NCI-H1105 (cell line): ENCODE measurements around the gene POTEF.
"Not testable (repeated sequence)": the region's sequence is repeated elsewhere in the genome, so short reads cannot be mapped to it uniquely, and the experiment has no call there.

ENCODE experiments used
- DNase-seq: peaks from one replicate; lab custom pipeline; 2025; lab: John Stamatoyannopoulos, UW

Gene POTEF

DNA sequence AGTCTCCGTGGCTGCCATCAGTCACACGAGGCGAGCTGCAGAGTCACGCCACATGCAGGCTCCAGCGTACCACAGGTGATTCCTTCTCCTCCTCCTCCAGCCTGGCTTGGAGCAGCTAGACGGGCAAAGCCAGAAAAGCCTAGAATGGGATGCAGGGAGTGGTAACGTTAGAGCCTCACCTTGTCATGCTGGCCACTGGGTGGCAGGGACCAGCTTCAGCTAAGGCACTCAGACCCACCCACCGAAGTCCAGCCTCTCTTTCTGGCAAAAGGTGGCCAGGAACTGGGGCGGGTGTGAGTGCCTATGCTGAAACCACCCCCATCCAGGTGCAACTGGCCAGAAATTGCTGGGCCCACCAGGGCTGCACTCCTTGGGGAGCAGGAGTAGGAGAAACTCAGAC is 1.3 kb downstream of the POTEF start:
- DNase-seq = not testable (repeated sequence)

DNA sequence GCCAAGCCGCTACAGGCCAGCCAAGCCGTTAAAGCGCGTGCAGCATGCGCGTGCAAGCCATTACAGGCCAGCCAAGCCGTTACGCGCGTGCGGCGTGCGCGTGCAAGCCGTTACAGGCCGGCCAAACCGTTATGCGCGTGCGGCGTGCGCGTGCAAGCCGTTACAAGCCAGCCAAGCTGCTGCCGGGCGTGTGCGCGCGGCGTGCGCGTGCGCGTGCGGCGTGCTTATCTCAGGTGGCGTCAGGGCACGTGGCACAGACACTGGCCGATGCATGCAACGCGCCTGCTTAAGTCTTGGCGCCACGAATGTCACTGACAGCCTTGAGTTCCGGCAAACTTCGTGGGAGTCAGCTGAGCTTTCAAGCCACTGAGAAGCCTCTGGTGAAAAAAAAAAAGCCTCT is 8.1 kb downstream of the POTEF start:
- DNase-seq = not testable (repeated sequence)

DNA sequence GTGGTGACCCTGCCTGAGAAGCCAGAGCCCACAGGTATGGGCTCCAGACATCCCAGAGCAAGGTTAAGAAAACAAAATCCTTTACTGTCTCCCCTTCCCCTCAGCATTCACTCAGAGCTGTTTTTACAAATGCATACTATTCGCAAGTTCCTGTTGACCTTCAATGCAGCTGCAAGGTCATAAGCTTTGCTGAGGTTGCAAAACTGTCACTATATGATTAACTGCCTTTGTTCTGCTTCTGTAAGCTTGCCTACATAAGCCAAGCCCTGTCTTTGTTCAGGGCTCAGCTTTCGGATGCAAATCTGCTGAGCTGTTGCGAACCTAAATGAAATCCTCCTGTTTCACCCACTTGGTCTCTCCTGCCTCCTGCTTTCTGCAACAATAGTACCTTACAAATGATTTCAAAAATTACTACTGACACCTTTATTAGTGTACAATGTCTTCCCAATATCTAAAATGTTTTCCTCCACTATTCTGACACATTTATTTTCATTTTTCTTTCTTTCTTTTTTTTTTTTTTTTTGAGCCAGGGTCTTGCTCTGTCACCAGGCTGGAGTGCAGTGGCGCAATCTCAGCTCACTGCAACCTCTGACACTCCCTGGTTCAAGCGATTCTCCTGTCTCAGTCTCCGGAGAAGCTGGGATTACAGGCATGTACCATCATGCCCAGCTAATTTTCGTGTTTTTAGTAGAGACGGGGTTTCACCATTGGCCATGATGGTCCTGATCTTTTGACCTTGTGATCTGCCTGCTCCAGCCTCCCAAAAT is 26.2 kb downstream of the POTEF start:
- DNase-seq = not testable (repeated sequence)

DNA sequence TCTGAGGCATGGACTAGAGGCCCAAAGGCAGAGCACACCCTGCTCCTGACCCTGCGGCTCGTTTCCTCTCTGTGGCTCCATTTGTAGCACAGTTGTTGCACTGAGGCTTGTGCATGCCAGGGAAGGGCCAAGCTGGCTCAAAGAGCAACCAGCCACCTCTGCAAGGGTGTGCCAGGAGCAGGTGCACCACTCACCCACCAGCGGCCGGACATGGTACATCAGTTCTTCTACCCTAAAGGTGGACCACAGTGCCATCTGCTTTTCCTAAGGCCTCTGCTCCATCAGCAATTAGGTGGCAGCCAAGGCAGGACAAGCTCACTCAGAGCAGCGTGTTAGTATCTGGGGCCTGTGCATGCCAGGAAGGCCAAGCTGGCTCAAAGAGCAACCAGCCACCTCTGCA is 66.4 kb downstream of the POTEF start:
- DNase-seq = not testable (repeated sequence)

DNA sequence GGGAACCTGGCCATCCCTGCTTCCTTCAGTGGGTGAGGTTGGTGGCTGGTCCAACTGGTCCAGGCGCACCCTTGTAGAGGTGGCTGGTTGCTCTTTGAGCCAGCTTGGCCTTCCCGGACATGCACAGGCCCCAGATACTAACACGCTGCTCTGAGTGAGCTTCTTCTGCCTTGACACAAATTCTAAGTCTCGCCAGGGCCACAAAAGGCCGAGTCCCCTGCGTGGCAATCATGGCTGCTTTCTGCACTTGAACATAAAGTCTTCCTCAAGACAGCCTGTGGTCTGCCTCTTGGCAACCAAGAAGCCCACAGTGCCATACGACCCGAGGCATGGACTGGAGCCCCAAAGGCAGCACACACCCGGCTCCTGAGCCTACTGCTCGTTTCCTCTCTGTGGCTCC is 69.0 kb downstream of the POTEF start:
- DNase-seq = not testable (repeated sequence)

DNA sequence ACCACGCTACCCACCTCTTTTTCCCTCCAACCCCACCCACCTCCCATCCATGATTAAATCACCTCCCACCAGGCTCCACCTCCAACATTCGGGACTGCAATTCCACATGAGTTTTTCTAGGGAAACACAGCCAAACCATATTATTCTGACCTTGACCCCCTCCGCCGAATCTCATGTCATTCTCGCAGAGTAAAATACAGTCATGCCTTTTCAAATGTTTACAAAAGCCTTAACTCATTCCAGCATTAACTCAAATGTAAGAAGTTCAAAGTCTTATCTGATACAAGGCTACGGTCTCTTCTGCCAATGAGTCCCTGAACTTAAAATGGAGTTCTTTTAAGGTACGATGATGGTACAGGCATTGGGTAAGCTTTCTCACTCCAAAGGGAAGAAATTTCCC is 72.7 kb downstream of the POTEF start:
- not testable (repeated sequence) for DNase-seq

DNA sequence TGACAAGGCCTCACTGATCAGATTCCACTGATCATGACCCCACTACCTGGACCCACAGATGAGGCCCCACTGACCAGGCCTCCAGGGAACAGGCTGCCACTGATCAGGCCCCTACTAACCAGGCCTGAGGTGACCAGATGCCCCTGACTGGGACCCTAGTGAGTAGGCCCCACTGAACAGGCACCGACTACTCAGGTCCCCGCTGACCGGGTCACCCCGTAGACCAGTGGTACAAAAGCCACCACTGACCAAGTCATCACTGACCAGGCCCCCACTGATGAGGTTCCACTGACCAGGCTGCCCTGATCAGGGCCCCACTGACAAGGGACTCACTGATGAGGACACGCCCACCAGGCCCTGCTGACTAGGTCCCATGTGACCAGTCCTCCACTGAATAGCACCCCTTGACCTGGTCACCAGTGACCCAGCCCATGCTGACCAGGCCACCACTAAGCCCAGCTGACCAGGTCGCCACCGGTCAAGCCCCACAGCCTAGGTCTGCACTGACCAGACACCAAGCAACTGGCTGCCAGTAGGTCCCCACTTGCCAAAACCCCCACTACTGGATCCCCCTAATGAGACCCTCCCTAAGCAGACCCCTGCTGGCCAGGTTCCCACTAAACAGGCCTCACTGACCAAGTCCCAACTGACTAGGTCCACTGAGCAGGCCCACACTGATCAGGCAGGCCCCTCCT is 75.7 kb downstream of the POTEF start:
- DNase-seq = not testable (repeated sequence)

DNA sequence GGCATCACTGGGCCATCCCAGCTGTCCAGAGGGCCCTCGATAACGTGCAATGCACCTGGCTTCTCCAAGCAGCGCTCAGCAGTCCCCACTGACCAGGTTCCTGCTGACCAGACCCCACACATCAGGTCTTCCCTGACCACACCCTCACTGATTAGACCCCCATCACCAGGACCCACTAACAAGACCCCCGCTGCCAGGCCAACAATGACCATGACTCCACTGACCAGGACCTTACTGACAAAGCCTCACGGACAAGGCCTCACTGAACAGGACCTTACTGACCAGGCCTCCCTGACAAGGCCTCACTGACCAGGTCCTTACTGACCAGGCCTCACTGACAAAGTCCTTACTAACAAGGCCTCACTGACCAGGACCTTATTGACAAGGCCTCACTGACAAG is 76.6 kb downstream of the POTEF start:
- DNase-seq = not testable (repeated sequence)

DNA sequence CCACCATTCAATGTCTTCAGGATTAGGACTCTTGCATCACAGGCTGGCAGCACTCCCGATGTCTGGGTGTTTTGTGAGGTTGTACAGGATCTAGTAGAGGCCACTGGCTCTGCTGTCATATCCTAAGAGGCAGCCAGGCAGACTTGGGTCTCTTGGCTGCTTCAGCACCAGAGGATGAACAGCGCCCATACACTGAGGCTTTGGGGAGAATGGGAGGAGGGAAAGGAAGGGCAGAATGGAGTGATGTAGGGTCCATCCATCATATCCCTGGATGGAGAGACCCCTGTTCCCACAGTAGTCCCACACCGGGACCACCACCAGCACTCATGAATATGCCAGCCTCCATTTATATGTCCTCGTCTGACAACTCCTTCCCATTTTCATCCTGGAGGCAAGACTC is 80.6 kb downstream of the POTEF start:
- DNase-seq = not testable (repeated sequence)

DNA sequence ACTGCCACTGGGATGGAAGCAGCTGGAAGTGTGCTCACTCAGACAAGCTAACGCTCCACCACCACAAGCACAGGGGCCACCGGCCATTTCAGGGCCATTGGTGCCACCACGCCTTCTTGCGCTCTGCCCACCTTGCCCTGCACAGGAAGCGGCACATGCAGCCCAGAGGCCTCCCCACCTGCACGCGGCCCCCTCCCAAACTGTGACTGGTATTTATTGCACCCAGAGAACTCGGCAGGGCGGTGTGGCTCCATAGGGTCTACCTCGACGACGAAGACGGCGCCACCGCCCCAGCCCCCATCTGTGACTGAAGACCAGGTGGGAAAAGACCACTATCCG is 90.8 kb downstream of the POTEF start:
- not testable (repeated sequence) for DNase-seq

DNA sequence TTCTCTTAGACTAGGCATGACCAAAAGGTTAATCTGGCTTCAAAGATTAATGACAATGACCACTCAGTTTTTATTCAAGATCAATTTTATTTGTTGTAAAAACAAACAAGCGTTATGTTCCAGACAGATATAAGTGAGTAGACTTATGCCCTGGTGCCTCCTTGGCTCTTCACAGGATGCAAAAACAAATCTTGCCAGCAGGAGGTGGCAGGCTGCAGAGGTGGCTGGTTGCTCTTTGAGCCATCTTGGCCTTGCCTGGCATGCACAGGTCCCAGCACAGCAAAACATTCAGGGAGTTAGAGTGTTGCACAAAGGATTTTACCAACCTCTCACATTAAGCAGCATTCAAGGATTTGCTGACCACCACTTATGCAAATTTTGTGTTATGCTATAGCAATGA is 103.1 kb downstream of the POTEF start:
- not testable (repeated sequence) for DNase-seq
